OCI-LY3 (cell line): ENCODE measurements around the gene ABCC9.

ENCODE experiments used
- H2AFZ ChIP-seq: fragments of 200-600, 300-600 bp; shearing (Covaris generic); 2 replicates; pipeline ENCODE4 v1.6.0; 2014; ENCODE audit warnings: antibody characterized with exemption, low read depth, low read length
- H3K27ac ChIP-seq: fragments of 200-600, 300-600 bp; sonication (generic); 2 replicates; pipeline ENCODE4 v1.5.1; 2014; ENCODE audit warnings: mild to moderate bottlenecking, low read length, moderate library complexity, mixed read lengths
- H3K27me3 ChIP-seq: fragments of 200-600, 300-600 bp; sonication (generic); 2 replicates; pipeline ENCODE4 v1.6.1; 2014; ENCODE audit warnings: low read depth, low read length, mixed read lengths
- H3K36me3 ChIP-seq: fragments of 200-600, 300-600 bp; sonication (generic); replicated peaks from 2 replicates; pipeline ENCODE3; 2014; ENCODE audit warnings: low read depth, low read length, mixed read lengths
- H3K4me1 ChIP-seq: fragments of 300-600, 200-600 bp; sonication (generic); 2 replicates; pipeline ENCODE4 v1.6.1; 2014; ENCODE audit warnings: low read length, mixed read lengths
- H3K4me2 ChIP-seq: fragments of 200-600, 300-600 bp; sonication (generic); 2 replicates; pipeline ENCODE4 v1.6.1; 2014; ENCODE audit warnings: low read length, mixed read lengths
- H3K4me3 ChIP-seq: fragments of 300-600, 200-600 bp; sonication (generic); 2 replicates; pipeline ENCODE4 v1.5.1; 2014; ENCODE audit warnings: antibody characterized with exemption, mild to moderate bottlenecking, low read length, moderate library complexity
- H3K79me2 ChIP-seq: fragments of 300-600, 200-600 bp; shearing (Covaris generic); 2 replicates; pipeline ENCODE4 v1.6.1; 2014; ENCODE audit warnings: mild to moderate bottlenecking, low read length, mixed read lengths
- H3K9ac ChIP-seq: fragments of 300-600, 200-600 bp; shearing (Covaris generic); 2 replicates; pipeline ENCODE4 v1.6.0; 2014; ENCODE audit warnings: mild to moderate bottlenecking, low read length, moderate library complexity
- H3K9me3 ChIP-seq: fragments of 200-600, 300-600 bp; shearing (Covaris generic); 2 replicates; pipeline ENCODE4 v1.6.1; 2014; ENCODE audit warnings: low read length, mixed read lengths; ENCODE audit not compliant: insufficient read depth
- H4K20me1 ChIP-seq: fragments of 200-600, 300-600 bp; sonication (generic); 2 replicates; pipeline ENCODE4 v1.6.1; 2016; ENCODE audit warnings: low read length, mixed read lengths; ENCODE audit not compliant: insufficient read depth
- EZH2phosphoT487 ChIP-seq: fragments of 200-600 bp; shearing (Covaris generic); IDR thresholded peaks from 2 replicates; pipeline ENCODE4 v1.6.1; 2018; ENCODE audit warnings: antibody characterized with exemption, mixed run types, low read depth
- TF ChIP-seq, protein P1 (sequence below): fragments of 200-600, 300-600 bp; sonication (generic); IDR thresholded peaks from 2 replicates; pipeline ENCODE4 v1.5.1; 2014; ENCODE audit warnings: antibody characterized with exemption, low read length, low read depth

ABCC9 gene

GRCh38 chr12:21877293-21877982, 63.8 kb downstream of the ABCC9 start:
- TF ChIP-seq, protein P1, sequence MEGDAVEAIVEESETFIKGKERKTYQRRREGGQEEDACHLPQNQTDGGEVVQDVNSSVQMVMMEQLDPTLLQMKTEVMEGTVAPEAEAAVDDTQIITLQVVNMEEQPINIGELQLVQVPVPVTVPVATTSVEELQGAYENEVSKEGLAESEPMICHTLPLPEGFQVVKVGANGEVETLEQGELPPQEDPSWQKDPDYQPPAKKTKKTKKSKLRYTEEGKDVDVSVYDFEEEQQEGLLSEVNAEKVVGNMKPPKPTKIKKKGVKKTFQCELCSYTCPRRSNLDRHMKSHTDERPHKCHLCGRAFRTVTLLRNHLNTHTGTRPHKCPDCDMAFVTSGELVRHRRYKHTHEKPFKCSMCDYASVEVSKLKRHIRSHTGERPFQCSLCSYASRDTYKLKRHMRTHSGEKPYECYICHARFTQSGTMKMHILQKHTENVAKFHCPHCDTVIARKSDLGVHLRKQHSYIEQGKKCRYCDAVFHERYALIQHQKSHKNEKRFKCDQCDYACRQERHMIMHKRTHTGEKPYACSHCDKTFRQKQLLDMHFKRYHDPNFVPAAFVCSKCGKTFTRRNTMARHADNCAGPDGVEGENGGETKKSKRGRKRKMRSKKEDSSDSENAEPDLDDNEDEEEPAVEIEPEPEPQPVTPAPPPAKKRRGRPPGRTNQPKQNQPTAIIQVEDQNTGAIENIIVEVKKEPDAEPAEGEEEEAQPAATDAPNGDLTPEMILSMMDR, result no peak
- TF ChIP-seq EZH2phosphoT487, result no peak
- Histone ChIP-seq H4K20me1 (no peaks in the 10 kb centered on the region), H3K4me1 (no peaks in the 10 kb centered on the region), H3K79me2 (no peaks in the 10 kb centered on the region), H2AFZ (no peak overlapping the region), H3K27ac (no peak overlapping the region), H3K9ac (no peak overlapping the region), H3K9me3 (no peaks in the 10 kb centered on the region), H3K36me3 (no peaks in the 10 kb centered on the region), H3K4me3 (no peak overlapping the region), H3K4me2 (no peak overlapping the region), H3K27me3 (no peaks in the 10 kb centered on the region)

- TF ChIP-seq, protein P1, result no peak
- no peak for TF ChIP-seq EZH2phosphoT487
- Histone ChIP-seq H3K79me2 (no peaks in the 10 kb centered on the region), H3K4me3 (no peak overlapping the region), H3K36me3 (no peaks in the 10 kb centered on the region), H3K9ac (no peak overlapping the region), H3K4me2 (no peak overlapping the region), H3K27ac (no peak overlapping the region), H3K4me1 (no peaks in the 10 kb centered on the region), H4K20me1 (no peaks in the 10 kb centered on the region), H2AFZ (no peak overlapping the region), H3K9me3 (no peaks in the 10 kb centered on the region; the same call in 1 of the 2 replicates), H3K27me3 (no peaks in the 10 kb centered on the region)
Measured at GRCh38 chr12:21865846-21866245, 75.4 kb downstream of the ABCC9 start.

GRCh38 chr12:21860534-21860933, 80.7 kb downstream of the ABCC9 start:
- H3K9me3 ChIP-seq, result no peaks in the 10 kb centered on the region
- TF ChIP-seq, protein P1, result no peak
- no peak for TF ChIP-seq EZH2phosphoT487
- H3K9ac ChIP-seq, result no peak overlapping the region
- H3K36me3 ChIP-seq, result no peaks in the 10 kb centered on the region
- no peak overlapping the region for H2AFZ ChIP-seq
- no peak overlapping the region for H3K27ac ChIP-seq
- H3K79me2 ChIP-seq, result no peaks in the 10 kb centered on the region
- H3K4me3 ChIP-seq, result no peak overlapping the region
- H3K4me1 ChIP-seq, result no peaks in the 10 kb centered on the region
- no peak overlapping the region for H3K4me2 ChIP-seq
- no peaks in the 10 kb centered on the region for H3K27me3 ChIP-seq
- H4K20me1 ChIP-seq, result no peaks in the 10 kb centered on the region

- no peak overlapping the region for H2AFZ ChIP-seq
- no peak overlapping the region for H3K9ac ChIP-seq
- TF ChIP-seq, protein P1, result no peak
- no peak for TF ChIP-seq EZH2phosphoT487
- no peak overlapping the region for H3K4me3 ChIP-seq
- H3K79me2 ChIP-seq, result no peaks in the 10 kb centered on the region
- H4K20me1 ChIP-seq, result no peaks in the 10 kb centered on the region
- no peak overlapping the region for H3K27ac ChIP-seq
- no peaks in the 10 kb centered on the region for H3K27me3 ChIP-seq
- H3K9me3 ChIP-seq, result no peaks in the 10 kb centered on the region
- no peaks in the 10 kb centered on the region for H3K4me1 ChIP-seq
- H3K4me2 ChIP-seq, result no peak overlapping the region
- H3K36me3 ChIP-seq, result no peaks in the 10 kb centered on the region
Measured at GRCh38 chr12:21860128-21860527, 81.1 kb downstream of the ABCC9 start.
